Common myeloid progenitor, CD34-positive (primary cell): ENCODE measurements around the gene ANK3.

Experiments
- CTCF ChIA-PET: fragments of 350-600 bp; sonication (Branson Sonifier 250); formaldehyde crosslinking; loops from one replicate; lab custom pipeline; 2021; ENCODE audit warnings: antibody characterized with exemption; lab: Charles Lee
- POLR2A ChIA-PET: fragments of 350-600 bp; sonication (Branson Sonifier 250); formaldehyde crosslinking; loops from one replicate; lab custom pipeline; 2021; ENCODE audit warnings: antibody characterized with exemption; lab: Charles Lee
- DNase-seq, 3 donors: peaks; one replicate each; pipeline versions ENCODE4 v3.0.0 to v3.0.0-alpha.2; 2013
- H3K27ac ChIP-seq, 2 experiments: 1 replicate in 1 of 2; 2 replicates in 1 of 2; pipeline ENCODE4 v1.7.0; 2013; ENCODE audit warnings: inconsistent platforms in 2 of 2, low read length in 2 of 2, mild to moderate bottlenecking in 2 of 2, low read depth in 1 of 2, moderate library complexity in 1 of 2; ENCODE audit not compliant: severe bottlenecking in 2 of 2, insufficient read depth in 1 of 2, poor library complexity in 1 of 2
- H3K27me3 ChIP-seq, 5 experiments: replicated peaks in 2 of 5; 1 replicate in 3 of 5; 2 replicates in 2 of 5; pipeline versions ENCODE4 v1.6.1 to v1.7.0; 2013; ENCODE audit warnings: low read length in 4 of 5, mild to moderate bottlenecking in 2 of 5, moderate library complexity in 2 of 5, inconsistent platforms in 1 of 5; ENCODE audit not compliant: insufficient read depth in 5 of 5, control insufficient read depth in 4 of 5
- H3K36me3 ChIP-seq, 4 experiments: 1 replicate in 2 of 4; 2 replicates in 2 of 4; pipeline versions ENCODE4 v1.6.1 to v1.7.0; 2013; ENCODE audit warnings: low read length in 3 of 4, control low read depth in 1 of 4, mild to moderate bottlenecking in 1 of 4; ENCODE audit not compliant: control insufficient read depth in 4 of 4, insufficient read depth in 4 of 4
- H3K4me1 ChIP-seq, 4 experiments: 1 replicate in 3 of 4; 2 replicates in 1 of 4; pipeline versions ENCODE4 v1.6.1 to v1.7.1; 2013; ENCODE audit warnings: low read length in 3 of 4, mild to moderate bottlenecking in 3 of 4, control low read depth in 1 of 4, inconsistent platforms in 1 of 4, moderate library complexity in 1 of 4; ENCODE audit not compliant: control insufficient read depth in 4 of 4, insufficient read depth in 4 of 4; ENCODE audit errors: control extremely low read depth in 1 of 4
- H3K4me3 ChIP-seq, 7 experiments: 1 replicate in 4 of 7; 2 replicates in 3 of 7; pipeline versions ENCODE4 v1.5.1 to v1.7.0; 2013; ENCODE audit warnings: mild to moderate bottlenecking in 7 of 7, low read length in 6 of 7, moderate library complexity in 6 of 7, inconsistent platforms in 2 of 7, low read depth in 2 of 7, control low read depth in 1 of 7; ENCODE audit not compliant: insufficient read depth in 4 of 7, control insufficient read depth in 1 of 7; ENCODE audit errors: extremely low read depth in 1 of 7
- H3K9me3 ChIP-seq, 5 experiments: 1 replicate in 4 of 5; 2 replicates in 1 of 5; pipeline versions ENCODE4 v1.6.1 to v1.7.1; 2013; ENCODE audit warnings: low read length in 4 of 5, mild to moderate bottlenecking in 2 of 5, inconsistent platforms in 1 of 5, low read depth in 1 of 5, moderate library complexity in 1 of 5; ENCODE audit not compliant: control insufficient read depth in 4 of 5, insufficient read depth in 2 of 5; ENCODE audit errors: control extremely low read depth in 1 of 5
- WGBS: methylation state at CpG from one replicate; pipeline ENCODE4 v1.1.5; 2013; ENCODE audit not compliant: insufficient coverage; 5-methylcytosine and 5-hydroxymethylcytosine counted together

Gene ANK3

GRCh38 chr10:60428387-60428737 is 38.7 kb upstream of the ANK3 start:
- ChIA-PET POLR2A (no interaction called here), CTCF (interaction anchor here (1.4 to 1.8 kb wide), 2 partner anchors 9 to 327 kb away, joined by 3 read pairs; no protein-coding TSS in a partner anchor)
- DNase-seq, result no peak
- WGBS, result 100% methylated on average over 3 of the region's 3 CpGs
- Histone ChIP-seq H3K4me3 (no peak overlapping the region), H3K27ac (no peak overlapping the region), H3K27me3 (no peaks in the 10 kb centered on the region), H3K9me3 (no peaks in the 10 kb centered on the region), H3K36me3 (no peaks in the 10 kb centered on the region), H3K4me1 (no peaks in the 10 kb centered on the region)

GRCh38 chr10:60427709-60428386 is 38.2 kb upstream of the ANK3 start:
- ChIA-PET CTCF (interaction anchor here (1.4 to 1.8 kb wide), 2 partner anchors 9 to 326 kb away, joined by 3 read pairs; no protein-coding TSS in a partner anchor), POLR2A (no interaction called here)
- no peaks in the 10 kb centered on the region for H3K4me1 ChIP-seq
- no peaks in the 10 kb centered on the region for H3K9me3 ChIP-seq
- no peaks in the 10 kb centered on the region for H3K27me3 ChIP-seq
- WGBS, result 96% methylated on average over 3 of the region's 3 CpGs
- H3K36me3 ChIP-seq, result no peaks in the 10 kb centered on the region
- DNase-seq, result no peak
- H3K4me3 ChIP-seq, result no peak overlapping the region
- no peak overlapping the region for H3K27ac ChIP-seq

- H3K27ac ChIP-seq, result no peak overlapping the region
- no peaks in the 10 kb centered on the region for H3K27me3 ChIP-seq
- H3K4me1 ChIP-seq, result no peaks in the 10 kb centered on the region
Measured at GRCh38 chr10:60427148-60427547, 37.5 kb upstream of the ANK3 start.

GRCh38 chr10:60426425-60426824 is 36.8 kb upstream of the ANK3 start:
- no peaks in the 10 kb centered on the region for H3K4me1 ChIP-seq

More at GRCh38 chr10:60427148-60427547, 37.5 kb upstream of the ANK3 start:
- DNase-seq, result no peak
- Histone ChIP-seq H3K4me3 (no peak overlapping the region), H3K9me3 (no peaks in the 10 kb centered on the region), H3K36me3 (no peaks in the 10 kb centered on the region)
- ChIA-PET POLR2A (interaction anchor here (0.6 kb wide), 1 partner anchor 1404 kb away, joined by 3 read pairs; no protein-coding TSS in a partner anchor), CTCF (interaction anchor here (1.4 kb wide), 1 partner anchor 10 kb away, joined by 3 read pairs; no protein-coding TSS in a partner anchor)
- WGBS, result no CpG with 5 or more reads among the region's 1 CpG

GRCh38 chr10:60425392-60426110 is 35.9 kb upstream of the ANK3 start:
- H3K9me3 ChIP-seq, result no peaks in the 10 kb centered on the region
- ChIA-PET CTCF (interaction anchor here (0.6 to 1.5 kb wide), 2 partner anchors 9 to 609 kb away, joined by 3 to 4 read pairs; no protein-coding TSS in a partner anchor), POLR2A (no interaction called here)
- H3K4me1 ChIP-seq, result no peaks in the 10 kb centered on the region
- no peaks in the 10 kb centered on the region for H3K36me3 ChIP-seq
- H3K4me3 ChIP-seq, result no peak overlapping the region
- H3K27ac ChIP-seq, result no peak overlapping the region
- no peaks in the 10 kb centered on the region for H3K27me3 ChIP-seq
- 33% methylated on average over 1 of the region's 3 CpGs for WGBS
- DNase-seq, result peak in 2 of 3 donors; percentile 10 to 27

More at GRCh38 chr10:60426425-60426824, 36.8 kb upstream of the ANK3 start:
- no peaks in the 10 kb centered on the region for H3K27me3 ChIP-seq
- H3K27ac ChIP-seq, result no peak overlapping the region
- no peaks in the 10 kb centered on the region for H3K36me3 ChIP-seq
- H3K9me3 ChIP-seq, result no peaks in the 10 kb centered on the region
- no peak overlapping the region for H3K4me3 ChIP-seq
- CTCF ChIA-PET, result interaction anchor here (1.5 kb wide), 1 partner anchor 8 kb away, joined by 4 read pairs; no protein-coding TSS in a partner anchor
- POLR2A ChIA-PET, result interaction anchor here (0.6 kb wide), 1 partner anchor 1405 kb away, joined by 3 read pairs; no protein-coding TSS in a partner anchor
- no CpG with 5 or more reads among the region's 2 CpGs for WGBS
- no peak for DNase-seq

- 100% methylated on average over 1 of the region's 4 CpGs for WGBS
- H3K27ac ChIP-seq, result no peak overlapping the region
- H3K36me3 ChIP-seq, result no peaks in the 10 kb centered on the region
- no peaks in the 10 kb centered on the region for H3K27me3 ChIP-seq
- ChIA-PET CTCF (no interaction called here), POLR2A (no interaction called here)
- no peak overlapping the region for H3K4me3 ChIP-seq
- H3K9me3 ChIP-seq, result no peaks in the 10 kb centered on the region
- no peak for DNase-seq
- H3K4me1 ChIP-seq, result no peaks in the 10 kb centered on the region
Measured at GRCh38 chr10:60424971-60425370, 35.3 kb upstream of the ANK3 start.

GRCh38 chr10:60423920-60424319 is 34.2 kb upstream of the ANK3 start:
- Histone ChIP-seq H3K36me3 (no peaks in the 10 kb centered on the region), H3K4me3 (no peak overlapping the region), H3K27me3 (no peaks in the 10 kb centered on the region), H3K27ac (no peak overlapping the region), H3K4me1 (no peaks in the 10 kb centered on the region), H3K9me3 (no peaks in the 10 kb centered on the region)
- DNase-seq, result no peak
- CTCF ChIA-PET, result no interaction called here
- POLR2A ChIA-PET, result no interaction called here
- 100% methylated on average over 1 of the region's 1 CpG for WGBS
